ENCODE results near the gene ZNF568.

Gene ZNF568

DNA sequence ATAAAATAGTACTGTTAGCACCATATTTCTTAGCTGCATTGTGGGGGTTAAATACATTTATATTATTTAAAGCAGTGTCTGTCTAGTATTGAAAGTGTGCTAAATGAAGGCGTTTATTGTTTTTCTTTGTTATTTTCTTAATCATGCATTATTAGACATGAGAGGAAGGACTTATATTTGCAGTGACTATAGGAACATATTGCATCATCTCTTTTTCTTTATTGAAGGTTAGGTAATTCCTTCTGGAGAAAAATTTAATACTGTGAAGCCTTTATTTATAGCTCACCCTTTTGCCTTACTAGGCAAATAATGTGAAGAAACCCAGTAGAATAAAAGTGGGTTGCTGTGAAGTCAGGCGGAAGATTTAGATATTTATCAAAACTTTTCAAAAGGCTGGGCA is 83.2 kb downstream of the ZNF568 start:
- no peak for FAIRE-seq

DNA sequence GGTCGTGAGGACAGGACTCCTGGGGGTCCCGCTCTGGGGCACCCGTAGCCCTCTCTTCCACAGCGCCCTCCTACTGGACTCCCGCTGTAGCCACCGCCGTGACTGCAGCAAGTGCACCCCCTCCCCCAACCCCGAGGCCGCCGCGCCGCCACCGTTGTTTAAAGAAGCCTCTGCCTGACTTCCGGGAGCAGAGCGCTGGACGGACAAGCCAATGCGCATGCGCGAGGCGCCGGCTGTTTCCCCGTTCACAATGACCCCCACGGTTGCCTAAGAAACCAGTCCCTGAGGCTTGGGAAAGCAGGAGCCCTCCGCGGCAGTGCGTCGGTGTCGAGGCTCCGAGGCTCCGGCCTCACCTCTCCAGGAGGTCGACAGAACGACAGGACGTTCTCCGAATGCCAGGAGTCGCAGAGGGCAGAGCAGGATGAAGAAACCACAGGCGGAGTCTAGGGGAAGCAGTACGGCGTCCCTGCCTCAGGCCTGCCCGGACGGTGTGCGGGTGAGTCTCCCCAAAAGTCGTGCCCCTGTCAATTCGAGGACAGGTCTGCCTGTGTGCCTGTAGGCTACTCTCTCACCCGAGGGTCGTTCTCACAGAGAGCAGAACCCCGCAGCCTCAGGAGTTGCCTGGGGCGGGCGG is 91.6 kb downstream of the ZNF568 start:
- FAIRE-seq = no peak

DNA sequence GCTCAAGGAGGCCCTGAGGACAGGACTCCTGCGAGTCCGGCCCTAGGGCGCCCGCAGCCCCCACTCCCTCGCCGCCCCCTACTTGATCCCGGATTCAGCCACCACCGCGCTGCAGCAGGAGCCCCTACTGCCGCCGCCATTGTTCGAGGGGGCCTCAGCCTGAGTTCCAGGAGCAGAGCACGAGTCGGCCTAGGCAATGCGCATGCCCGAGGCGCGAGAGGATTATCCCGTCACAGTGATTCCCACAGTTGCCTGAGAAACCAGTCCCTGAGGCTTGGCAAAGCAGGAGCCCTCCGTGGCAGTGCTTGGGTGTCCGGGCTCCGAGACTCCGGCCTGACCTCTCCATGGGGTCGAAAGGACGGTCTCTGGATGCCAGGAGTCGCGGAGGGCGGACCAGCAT is 93.7 kb downstream of the ZNF568 start:
- no peak for FAIRE-seq

DNA sequence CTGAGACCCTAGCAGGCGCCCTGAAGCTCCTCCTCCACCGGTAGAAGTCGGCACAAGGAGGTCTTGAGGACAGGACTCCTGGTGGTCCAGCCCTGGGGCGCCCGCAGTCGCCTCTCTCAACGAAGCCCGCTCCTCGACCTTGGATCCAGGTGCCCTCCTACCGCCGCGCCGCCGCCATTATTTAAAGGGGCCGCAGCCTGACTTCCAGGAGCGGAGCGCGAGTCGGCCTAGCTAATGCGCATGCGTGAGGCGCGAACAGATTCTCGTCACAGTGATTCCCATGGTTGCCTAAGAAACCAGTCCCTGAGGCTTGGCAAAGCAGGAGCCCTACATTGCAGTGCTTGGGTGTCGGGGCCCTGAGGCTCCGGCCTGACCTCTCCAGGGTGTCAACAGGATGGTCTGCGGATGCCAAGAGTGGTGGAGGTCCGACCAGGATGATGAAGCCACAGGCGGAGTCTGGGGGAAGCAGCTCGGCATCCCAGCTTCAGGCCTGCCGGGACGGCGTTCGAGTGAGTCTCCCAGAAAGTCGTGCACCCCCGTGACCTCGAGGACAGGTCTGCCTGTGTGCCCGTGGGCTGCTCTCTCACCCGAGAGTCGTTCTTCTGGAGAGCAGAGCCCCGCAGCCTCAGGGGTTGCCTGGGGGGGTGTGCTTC is 96.1 kb downstream of the ZNF568 start:
- FAIRE-seq = no peak

DNA sequence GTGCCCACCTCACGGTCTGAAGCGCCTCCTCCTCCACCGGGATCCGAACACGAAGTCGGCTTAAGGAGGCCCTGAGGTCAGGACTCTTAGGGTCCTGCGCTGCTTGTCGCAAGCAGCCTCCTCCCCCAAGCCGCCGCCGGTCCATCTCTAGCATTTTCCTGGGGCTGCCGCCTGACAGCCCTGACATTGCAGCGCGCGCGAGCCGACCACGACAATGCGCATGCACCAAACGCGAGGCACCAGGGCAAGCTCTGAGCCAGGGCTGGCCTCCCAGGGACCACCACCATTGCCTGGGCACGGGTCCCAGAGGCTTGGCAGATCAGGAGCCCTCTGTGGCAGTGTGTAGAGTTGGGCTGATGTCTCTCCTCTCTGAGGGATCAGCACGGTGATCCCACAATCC is 98.3 kb downstream of the ZNF568 start:
- FAIRE-seq = no peak

DNA sequence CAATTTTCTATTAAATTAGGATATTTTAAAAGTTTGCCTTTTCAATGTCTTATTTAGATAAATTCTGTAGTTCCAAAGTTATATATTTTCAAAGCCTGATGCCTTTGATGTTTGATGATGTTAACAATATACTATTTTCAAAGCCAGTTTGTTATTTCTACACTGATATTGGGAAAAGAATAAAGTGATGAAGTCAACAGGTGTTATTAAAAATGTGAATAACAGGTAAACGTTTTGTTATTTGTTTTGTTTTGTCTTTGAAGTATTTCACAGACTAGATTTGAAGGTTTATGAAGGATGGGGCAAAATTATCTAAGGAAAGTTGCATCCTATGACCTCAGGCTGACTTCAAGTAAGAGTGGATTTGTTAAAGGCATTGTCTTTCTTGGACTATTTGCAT is 129.0 kb downstream of the ZNF568 start:
- FAIRE-seq = no peak

All from endometrium (tissue), 2 donors.